T-helper 1 cell (primary cell): ENCODE results near the gene PET100.

ENCODE experiments used
- DNase-seq, 5 donors: peaks; one replicate each; pipeline ENCODE4 v3.0.0-alpha.2; 2012 to 2020

The PET100 gene

GRCh38 chr19:7635670-7636069 lies 6.1 kb downstream of the PET100 start:
- no peak for DNase-seq

DNA sequence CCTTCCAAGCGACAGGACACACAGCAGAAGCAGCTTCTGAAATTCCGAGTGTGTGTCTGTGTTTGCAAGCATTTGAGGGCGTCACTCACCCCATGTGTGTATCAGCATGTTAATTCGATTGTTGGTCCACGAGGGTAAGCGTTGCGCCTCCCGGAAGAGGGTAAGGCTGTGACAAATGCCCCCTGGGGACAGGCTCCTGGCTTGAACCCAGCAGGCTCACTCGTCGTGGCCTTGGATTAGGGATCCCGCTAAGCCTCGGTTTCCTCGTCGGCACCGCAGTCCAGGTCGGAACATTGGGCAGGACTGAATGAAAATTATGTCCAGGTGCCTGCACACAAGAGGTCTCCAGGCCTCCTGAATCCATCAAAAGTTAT lies 6.7 kb downstream of the PET100 start:
- DNase-seq: no peak

GRCh38 chr19:7636691-7637373 lies 7.2 kb downstream of the PET100 start, which contains the start of gene STXBP2:
STXBP2 (plus strand) TSS chr19:7637110; CDS start chr19:7637150, 40 bp downstream.
- DNase-seq: peak; percentile 86 to 95 (median 92)

GRCh38 chr19:7637374-7638256 lies 8.0 kb downstream of the PET100 start:
- DNase-seq: peak in 1 of 5 donors; percentile 18

- DNase-seq: no peak
Observed at GRCh38 chr19:7638802-7639465, 9.3 kb downstream of the PET100 start.

- no peak for DNase-seq
Observed at GRCh38 chr19:7639863-7640348, 10.3 kb downstream of the PET100 start.

DNA sequence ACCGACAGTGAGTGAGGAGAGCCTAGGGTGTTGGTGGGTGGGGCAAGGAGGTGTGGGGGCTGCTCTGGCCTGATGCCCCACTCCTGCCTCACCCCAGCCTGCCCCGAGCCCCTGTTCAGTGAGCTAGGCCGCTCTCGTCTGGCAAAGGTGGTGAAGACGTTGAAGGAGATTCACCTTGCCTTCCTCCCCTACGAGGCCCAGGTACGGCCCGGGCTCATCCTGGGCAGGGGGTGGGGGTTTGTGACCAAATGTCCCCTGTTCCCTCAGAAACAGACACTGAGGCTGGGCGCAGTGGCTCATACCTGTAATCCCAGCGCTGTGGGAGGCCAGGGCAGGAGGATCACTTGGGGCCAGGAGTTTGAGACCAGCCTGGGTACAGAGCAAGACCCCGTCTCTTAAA lies 11.2 kb downstream of the PET100 start:
- no peak for DNase-seq

GRCh38 chr19:7641290-7642276 lies 12.0 kb downstream of the PET100 start:
- DNase-seq: no peak

GRCh38 chr19:7642295-7643030 lies 12.9 kb downstream of the PET100 start:
- DNase-seq: no peak

DNA sequence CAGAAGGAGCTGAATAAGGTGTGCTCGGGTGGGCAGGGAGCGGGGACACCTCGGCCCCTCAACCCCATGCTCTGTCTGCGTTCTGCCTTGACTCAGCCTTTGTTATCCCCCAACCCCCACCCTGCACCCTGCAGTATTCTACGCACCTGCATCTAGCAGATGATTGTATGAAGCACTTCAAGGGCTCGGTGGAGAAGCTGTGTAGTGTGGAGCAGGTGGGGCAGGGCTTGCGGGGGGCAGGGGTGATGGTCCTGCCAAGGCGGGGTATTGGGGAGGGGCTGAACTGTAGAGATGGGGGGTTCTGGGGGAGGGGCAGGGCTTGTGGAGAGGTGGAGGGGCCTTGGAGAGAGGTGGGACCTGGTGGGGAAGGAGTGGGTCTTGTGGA lies 13.4 kb downstream of the PET100 start:
- DNase-seq: no peak

- DNase-seq: peak in 1 of 5 donors; percentile 15
Observed at GRCh38 chr19:7643629-7644549, 14.3 kb downstream of the PET100 start.

DNA sequence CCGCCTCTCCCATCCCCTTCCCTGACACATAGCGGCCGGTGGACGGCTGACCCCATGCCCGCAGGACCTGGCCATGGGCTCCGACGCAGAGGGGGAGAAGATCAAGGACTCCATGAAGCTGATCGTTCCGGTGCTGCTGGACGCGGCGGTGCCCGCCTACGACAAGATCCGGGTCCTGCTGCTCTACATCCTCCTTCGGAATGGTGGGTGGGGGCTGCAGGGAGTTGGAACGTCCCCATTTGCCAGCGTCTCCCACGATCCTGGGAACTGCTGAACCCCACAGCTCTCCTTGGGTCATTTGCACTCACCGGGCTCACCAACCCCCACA lies 14.9 kb downstream of the PET100 start:
- DNase-seq: no peak

- DNase-seq: no peak
Observed at GRCh38 chr19:7645163-7645562, 15.6 kb downstream of the PET100 start.

GRCh38 chr19:7645656-7646425 lies 16.2 kb downstream of the PET100 start:
- no peak for DNase-seq

DNA sequence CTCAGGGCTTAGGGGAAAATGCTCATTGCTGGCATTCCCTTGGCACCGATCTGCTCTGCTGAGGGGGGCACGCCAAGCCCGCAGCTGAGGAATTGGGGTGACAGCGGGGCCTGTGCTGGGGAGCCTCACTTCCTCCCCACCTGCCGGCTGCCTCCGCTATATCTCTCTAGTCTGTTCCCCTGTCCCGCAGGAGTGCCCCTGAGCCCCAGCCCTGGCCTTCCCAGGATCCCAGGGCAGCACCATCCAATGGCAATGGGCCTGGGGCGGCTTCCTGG lies 16.8 kb downstream of the PET100 start:
- DNase-seq: no peak

- DNase-seq: no peak
Observed at GRCh38 chr19:7647156-7647555, 17.6 kb downstream of the PET100 start.

DNA sequence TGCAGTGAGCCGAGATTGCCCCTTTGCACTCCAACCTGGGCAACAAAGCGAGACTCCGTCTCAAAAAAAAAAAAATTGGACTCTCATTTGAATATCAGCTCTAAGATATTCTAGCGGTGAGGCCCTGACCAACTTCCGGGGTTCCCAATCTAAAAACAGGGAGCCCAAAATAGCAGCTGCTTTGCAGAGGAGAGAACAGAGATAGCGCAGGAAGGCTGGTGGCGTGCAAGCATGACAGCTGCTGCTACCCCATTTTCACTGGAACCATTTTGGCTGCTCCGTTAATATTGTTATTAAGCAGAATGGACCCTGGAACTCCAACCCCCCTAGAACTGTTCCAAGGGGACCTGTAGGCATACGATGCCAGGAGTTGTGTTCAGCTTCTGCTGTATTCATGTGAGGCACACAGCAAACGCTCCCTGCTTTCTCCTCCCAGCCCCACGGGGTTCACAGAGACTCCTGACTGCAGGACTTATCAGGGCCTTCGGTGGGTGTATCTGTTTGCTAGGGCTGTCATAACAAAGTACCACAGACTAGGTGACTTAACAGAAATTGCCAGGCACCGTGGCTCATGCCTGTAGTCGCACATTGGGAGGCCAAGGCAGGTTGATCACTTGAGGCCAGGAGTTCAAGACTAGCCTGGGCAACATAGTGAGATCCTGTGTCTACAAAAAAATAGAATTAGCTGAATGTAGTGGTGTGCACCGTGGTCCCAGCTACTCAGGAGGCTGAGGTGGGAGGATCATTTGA lies 18.8 kb downstream of the PET100 start:
- DNase-seq: no peak

DNA sequence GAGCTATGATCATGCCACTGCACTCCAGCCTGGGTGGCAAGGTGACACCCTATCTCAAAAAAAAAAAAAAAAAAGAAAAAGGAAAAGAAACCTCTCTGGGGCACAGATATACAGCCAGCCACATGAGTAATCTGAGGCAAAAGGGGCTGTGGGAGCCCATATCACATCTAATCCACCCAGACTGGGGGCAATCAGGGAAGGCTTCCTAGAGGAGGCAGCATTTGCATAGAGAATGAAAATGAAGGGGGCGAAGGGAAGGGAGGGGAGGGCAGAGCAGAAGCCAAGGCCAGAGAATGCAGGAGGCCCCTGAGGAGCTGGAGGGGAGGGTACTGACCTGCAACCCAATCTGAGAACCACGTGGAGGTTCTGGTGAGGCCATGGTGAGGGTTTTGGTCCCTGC lies 20.6 kb downstream of the PET100 start:
- DNase-seq: no peak

GRCh38 chr19:7652061-7652641 lies 22.6 kb downstream of the PET100 start:
- DNase-seq: peak; percentile 70 to 86 (median 82)
